ENCODE measurements around the gene OLIG2.

The OLIG2 gene

DNA sequence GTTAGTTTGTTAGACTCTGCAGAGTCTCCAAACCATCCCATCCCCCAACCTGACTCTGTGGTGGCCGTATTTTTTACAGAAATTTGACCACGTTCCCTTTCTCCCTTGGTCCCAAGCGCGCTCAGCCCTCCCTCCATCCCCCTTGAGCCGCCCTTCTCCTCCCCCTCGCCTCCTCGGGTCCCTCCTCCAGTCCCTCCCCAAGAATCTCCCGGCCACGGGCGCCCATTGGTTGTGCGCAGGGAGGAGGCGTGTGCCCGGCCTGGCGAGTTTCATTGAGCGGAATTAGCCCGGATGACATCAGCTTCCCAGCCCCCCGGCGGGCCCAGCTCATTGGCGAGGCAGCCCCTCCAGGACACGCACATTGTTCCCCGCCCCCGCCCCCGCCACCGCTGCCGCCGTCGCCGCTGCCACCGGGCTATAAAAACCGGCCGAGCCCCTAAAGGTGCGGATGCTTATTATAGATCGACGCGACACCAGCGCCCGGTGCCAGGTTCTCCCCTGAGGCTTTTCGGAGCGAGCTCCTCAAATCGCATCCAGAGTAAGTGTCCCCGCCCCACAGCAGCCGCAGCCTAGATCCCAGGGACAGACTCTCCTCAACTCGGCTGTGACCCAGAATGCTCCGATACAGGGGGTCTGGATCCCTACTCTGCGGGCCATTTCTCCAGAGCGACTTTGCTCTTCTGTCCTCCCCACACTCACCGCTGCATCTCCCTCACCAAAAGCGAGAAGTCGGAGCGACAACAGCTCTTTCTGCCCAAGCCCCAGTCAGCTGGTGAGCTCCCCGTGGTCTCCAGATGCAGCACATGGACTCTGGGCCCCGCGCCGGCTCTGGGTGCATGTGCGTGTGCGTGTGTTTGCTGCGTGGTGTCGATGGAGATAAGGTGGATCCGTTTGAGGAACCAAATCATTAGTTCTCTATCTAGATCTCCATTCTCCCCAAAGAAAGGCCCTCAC, at the start of gene OLIG2:
OLIG2 (plus strand) TSS at position 447 of the 954 bp plus-strand sequence. CDS start 928 bp downstream, outside the sequence.
- peak; percentile 52 to 59 for DNase-seq

DNA sequence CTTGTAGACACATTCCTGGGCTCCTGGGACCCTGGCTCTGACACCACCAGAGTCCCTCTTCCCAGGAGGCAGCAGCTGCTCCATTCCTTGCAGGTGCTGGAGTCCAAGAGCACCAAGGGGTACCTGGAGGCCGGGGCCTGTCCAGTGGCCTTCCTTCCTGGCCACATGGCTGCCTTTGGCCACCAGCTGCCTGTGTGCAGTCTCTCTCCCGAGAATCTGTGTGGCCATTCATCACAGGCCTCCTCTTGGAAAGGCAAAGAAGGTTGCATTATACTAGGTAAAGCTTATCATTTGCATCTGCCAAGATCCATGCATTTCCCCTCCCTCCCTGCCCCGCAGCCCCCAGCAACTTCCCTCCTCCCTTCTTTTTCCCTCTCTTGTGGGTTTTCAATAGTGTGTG, 48.9 kb upstream of the OLIG2 start:
- no peak for DNase-seq

DNA sequence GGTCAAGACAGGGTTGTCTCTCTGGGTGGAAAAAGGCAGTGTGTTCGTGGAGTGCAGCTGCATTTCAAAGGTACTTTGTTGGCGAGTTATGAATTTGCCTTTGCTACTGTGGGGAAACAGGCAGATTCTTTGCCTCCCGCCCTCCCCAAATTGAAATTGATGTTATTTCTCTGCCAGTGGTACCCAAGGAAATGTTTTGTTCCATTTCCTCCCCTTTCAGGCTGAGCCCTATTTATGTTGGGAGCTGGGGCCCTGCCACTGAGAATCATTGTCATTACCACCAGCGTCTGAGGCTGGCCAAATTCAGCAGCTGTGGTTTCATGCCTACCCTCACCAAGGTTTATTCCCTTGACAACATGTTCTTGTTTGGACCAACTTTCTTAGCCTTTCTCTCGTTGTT, 48.5 kb upstream of the OLIG2 start:
- DNase-seq, result no peak

DNA sequence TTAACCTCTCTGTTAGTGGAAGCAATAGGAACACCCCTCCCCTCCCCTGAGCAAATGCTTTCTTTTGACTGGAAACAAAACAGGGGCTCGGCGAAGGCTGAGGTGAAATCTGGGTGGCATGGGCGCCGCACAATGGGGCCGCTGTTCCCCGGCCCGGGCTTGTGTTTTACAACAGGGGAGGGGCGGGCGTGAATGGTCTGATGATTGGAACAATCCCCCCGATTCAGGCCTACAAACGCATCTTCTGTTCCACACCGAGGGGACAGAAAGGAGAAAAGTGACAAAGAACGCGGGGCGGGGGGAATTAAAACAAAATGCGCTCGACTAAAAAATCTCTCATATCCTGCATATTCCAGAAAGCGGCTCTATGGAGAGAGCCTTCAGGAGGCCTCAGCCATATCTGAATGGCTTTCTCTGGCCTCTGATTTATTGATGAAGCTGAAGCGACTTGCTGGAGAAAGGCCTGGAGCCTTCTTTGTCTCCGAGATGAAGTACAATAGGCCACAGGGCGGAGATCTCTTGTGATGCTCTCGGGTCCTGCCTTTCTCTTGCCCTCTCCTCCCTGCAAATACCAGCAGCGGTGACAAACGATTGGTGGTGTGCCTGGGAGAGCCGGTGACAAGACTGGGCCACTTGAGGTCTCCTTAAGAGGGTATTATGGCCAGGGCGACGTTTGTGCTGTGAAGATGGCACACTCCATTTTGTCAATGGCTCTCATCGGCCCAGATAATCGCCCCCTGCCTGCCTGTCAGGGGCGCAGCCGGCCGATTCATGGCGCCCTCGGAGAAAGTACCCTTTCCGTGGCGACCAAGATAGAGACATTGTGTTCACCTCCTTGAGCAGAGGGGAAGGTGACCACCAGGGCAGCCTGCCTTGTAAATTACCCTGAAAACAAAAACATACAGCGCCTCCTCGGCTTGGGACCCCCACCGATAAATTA, 47.1 kb upstream of the OLIG2 start:
- DNase-seq, result no peak

DNA sequence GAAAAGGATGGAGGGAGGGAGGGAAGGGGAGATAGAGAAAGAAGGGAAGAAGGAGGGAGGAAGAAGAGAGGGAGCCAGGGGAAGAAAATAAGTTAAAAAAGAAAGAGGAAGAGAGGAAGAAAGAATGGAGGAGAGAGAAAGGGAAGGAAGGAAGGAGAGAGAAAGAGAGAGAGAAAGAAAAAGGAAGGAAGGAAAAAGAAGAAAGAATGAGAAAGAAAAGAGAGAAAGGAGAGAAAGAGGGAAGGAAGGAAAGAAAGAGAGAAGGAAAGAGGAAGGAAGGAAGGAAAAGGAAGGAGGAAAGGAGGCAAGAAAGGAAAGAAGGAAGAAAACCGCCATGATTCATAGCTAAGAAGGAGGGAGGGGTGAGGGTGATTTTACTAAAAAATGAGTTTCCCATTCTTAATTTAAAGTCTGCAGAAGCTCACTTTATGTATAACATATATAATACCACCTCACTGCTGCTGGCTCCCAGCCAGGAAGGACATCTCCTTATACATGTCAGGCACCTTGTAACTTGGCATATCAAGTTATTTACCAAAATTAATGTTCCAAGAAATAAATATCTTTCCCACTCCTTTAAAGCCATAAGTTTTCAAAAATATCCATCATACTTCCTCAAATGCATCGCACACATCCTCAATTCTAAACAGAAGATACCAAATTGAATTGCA, 46.0 kb upstream of the OLIG2 start:
- DNase-seq, result no peak

DNA sequence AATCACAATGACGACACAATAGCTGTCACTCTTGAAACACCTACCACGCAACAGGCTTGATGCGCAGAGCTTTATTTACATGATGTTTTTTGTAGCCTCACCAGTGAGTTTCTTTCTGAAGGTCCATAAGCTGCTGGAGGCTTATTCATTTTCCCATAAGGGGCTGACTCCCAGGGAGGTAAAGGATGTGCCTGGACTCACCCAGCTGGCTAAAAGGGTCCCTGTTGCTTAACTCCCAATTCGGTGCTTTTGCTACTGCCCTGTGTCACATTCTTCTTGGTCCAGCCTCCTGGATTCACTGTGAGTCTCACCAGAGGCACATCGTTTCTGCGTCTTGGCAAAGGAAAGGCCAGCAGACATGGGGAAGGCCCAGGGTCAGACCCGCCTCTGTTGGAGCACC, 44.6 kb upstream of the OLIG2 start:
- DNase-seq, result no peak

DNA sequence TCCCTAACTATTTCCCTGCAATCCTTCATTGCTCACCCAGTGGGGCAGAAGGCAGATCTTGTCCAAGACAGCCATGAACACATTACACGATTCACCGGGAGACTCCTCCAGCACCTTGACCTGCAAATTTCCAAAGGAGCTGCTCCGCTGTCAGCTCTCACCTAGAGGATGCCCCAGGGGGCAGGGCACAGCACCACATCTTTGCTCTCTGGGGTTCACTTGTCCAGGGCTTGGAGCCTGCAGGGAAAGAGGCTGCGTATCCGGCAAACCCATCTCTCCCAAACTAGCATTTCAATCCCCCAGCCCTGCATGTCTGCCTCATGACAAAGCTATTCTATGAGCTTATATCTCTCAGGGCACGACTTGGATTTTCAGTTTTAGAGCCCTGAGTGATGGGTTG, 35.1 kb upstream of the OLIG2 start:
- no peak for DNase-seq

DNA sequence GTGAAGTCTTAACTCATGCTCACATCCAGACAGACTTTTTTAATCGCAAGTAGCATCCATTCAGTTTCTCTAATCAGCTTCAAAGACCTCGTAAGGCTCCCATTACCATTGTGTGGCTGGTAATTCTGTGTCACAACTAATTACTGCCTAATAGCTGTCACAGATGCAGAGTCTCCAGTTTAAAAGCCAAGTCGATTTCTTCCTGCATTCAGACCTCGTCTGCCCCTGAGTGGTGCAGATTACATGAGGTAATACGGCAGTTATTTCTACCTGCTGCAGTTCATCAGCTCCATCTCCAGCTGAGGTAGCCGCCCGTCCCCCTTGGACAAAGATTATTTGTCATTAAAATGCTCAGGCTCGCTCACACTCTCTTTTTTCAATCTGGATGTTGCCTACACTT, 34.4 kb upstream of the OLIG2 start:
- peak in 1 of 2 experiments; percentile 3 for DNase-seq

DNA sequence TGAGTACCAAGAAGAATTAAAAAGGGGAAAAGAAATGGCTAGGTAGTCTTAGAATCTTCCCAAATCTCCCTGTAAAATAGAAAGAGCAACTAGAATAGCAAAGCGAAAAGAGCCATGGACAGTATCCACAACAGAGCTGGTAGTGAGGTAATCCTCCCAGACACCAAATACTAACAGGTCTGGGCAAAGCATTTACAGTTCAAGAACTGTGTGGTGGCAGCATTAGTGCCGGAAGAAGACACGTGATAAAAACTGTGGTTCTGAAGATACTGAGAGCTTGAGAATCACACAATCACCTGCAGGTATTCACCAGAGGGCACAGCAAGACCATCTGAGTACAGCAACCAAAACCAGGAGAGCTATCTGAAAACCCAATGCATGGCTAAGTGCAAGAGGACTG, 31.8 kb upstream of the OLIG2 start:
- DNase-seq, result no peak

DNA sequence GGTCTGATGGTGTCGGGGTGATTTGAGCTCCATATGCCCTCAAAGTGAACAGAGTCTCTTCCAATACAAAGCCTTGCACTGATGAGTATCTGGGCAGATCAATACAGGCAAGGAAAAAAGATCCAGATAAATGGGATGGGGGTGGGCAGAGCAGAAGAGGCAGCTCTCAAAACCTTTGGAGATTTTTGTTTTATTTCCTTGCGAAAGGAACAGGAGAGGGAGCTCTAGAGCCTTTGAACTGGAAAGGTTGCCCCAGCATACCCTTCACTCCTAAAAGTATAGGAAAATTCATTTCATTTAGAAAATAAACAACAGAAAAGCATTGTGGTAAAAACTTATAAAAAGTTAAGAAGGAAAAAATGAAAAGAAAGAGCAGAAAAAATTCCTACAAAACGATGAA, 31.4 kb upstream of the OLIG2 start:
- no peak for DNase-seq

DNA sequence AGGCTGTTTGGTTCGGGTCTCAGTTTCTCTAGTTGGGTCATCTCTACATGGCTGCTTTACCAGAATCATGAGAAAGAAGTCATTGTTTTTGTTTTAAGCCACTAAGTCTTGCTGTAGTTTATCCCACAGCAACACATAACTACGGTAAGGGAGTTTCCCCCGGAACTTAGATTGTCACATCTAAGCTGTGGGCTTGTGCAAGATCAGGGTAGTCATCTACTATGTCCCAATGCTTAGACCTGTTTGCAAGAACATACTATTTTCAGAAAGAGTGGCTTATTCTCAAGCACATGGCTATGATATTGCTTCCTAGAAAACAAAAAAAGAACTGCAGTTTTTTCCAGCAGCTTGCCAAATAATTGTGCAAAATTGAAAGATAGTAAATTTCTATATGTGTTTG, 18.0 kb upstream of the OLIG2 start:
- DNase-seq, result no peak

DNA sequence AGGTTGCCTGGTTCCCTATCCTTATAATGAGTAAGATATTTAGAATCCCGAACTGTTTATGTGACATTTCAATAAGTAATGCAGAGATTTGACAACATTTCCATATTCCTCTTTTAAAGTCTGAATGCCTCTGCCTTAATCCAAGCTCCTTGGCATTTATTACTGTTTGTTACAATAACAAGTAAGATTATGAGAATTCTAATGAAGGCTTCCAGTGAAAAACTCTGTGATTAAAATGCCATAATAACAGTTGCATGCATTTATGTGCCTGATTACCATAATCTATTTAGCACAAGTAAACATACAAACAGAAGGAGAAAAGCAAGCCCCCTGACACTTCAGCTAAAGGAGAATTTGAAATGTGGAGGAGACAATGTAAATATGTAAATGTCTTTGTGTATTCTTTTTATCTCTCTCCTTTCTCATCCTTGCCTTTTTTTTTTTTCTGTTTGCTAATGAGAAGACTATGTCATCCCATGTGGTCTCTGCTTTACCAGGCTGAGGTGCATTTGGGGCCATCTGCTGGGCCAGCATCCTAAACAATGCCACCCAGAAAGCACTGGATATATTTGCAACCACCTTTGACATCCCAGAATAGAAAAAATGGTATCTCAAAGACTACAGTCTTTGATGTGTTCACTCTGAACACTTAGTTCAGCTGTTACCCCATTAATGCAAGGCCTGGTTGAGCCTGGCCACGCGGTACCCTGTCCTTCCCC, 17.2 kb upstream of the OLIG2 start:
- no peak for DNase-seq

DNA sequence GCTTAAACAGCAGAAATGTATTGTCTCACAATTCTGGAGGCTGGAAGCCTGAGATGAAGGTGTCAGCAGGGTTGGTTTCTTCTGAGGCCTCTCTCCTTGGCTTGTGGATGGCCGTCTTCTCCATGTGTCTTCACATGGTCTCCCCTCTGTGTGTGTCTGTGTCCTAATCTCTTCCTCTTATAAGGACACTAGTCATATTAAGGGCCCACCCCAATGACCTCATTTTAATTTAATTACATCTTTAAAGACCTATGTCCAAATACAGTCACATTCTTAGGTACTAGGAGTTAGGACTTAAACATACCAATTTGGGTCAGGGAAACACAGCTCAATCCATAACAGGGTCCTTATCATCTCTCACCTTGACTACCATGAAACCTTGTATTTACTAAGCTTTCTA, 14.8 kb upstream of the OLIG2 start:
- no peak for DNase-seq

DNA sequence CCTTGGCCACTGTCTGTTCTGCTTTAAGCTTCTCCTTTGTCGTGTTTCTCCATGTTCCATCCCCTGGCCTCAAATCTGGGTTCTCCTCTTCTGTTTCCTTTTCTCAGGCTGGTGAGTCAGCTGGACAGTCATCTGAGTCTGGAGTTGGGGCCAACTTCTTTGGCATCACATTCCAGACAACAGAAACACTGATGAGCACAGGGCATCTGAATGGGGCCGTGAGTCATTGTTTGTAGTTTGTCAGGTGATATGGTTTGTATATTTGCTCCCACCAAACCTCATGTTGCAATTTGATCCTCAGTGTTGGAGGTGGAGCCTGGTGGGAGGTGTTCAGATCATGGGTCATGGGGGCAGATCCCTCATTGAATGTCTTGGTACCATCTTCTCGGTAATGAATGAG, 14.3 kb upstream of the OLIG2 start:
- no peak for DNase-seq

DNA sequence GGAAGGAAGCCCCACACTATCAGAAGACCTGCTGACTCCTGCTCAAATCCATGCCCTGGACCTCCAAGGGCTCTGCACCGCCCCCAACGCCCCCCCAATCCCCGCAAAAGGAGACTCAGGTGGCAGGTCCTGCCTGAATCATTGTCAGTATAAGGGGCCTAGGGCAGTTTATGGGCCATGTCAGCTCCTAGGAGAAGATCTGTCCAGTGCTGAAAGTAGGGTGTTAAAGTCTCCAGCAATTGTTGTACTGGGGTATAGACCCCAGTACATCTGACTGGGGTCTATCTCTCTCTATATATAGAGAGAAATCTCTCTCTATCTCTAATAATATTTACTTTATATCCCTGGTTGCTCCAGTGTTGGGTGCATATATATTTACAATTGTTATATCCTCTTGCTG, 12.1 kb upstream of the OLIG2 start:
- no peak for DNase-seq

DNA sequence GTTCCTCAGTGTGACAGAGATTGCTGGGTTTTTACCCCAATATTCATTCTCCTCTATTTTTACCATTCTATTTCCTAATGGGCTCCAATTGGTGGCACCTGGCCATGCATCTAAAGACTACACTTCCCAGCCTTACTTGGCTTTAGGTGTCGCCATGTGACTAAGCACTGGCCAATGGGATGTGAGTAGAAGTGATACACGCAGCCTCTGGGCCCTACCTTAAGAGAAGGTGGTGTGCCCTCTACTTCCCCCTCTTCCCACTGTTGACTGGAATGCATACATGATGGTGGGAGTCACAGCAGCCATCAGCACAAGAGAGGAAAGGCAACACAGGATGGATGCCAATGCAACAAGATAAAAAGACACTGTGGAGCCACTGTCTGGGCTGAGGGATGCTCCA, 11.4 kb upstream of the OLIG2 start:
- no peak for DNase-seq

DNA sequence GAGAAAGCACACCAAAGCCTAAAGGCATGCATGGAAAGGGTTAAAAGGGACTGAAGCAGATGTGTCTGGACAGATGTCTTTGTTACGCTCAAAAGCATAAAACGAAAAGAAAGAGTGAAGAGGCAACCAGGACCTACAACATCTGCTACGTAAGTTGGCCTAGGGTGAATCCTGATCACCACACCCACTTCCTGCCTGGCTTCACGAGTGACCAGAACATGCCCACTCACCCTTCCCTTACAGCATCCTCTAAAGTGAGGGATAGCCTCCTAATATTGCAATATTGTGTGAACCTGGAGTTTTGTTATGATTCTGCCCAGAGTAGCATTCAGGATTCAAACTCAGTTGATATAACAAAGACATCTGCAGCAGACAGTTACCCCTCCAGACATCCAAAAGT, 10.6 kb upstream of the OLIG2 start:
- DNase-seq, result no peak

DNA sequence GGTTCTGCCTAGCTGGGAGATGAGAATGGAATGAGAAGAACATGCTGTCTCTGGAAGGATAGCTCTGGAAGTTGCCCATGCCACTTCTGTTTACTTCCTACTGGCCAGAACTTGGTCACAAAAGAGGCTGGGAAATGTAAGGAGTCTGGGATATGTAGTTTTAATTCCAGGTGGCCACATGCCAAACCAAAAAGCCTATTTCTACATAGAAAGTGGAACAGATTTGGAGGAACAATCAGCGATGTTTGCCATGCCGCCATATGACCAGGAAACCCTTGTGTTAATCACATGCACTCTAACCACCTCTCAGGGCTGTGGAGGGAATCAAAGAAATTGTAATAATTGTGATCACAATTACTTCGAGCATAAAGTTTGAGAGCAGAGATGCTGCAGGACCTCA, 10.0 kb upstream of the OLIG2 start:
- no peak for DNase-seq

DNA sequence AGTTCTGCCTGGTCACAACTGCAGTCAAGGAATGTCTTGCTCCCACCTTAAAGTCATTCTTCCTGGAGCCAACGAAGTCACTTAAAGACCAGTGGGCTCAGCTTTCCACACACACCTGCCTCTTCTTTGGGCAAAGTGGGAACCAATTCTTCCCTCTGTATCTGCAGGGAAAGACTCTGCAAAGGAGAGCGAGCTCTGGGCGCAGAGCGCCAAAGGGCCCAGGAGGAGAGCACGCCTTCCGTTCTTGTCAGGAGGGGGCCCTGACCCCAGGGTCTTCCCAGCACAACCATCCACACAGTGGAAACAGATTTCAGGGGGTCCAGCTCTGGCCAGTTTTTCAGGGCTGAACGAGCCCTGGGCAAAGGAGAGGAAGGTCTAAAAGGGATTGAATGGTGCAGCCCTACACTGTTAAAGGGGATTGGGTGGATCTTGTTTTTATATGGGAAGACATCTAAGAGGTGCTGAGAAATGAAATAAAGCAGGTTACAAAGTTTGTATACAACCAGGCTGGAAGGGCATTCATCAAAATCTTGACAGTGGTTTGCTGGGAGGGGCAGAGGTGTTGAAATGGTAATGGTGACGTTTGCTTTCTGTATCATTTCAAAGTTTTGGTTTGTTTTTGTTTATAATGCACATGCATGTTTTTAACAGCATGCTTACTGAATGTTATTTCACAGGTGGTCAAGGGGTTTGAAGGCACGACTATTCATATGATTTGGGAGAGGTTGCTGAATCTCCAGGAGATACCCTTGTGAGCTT, 6.8 kb upstream of the OLIG2 start:
- no peak for DNase-seq

DNA sequence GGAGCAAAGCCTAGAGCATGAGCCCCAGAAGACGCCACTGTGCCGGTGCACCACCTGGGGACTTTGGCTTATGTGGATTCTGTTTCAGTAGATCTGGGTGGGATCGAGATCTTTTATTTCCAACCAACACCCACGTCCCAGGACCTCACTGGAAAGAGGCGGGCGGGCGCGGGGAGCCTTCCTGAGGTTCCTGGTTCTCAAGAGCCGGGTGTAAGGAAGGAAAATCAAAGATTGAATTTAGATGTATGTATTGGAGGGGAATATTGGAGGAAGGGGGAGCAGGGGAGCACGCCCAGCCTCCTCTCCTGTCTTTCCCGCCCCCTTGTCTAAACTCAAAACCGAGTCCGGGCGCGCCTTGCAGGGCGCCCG, 6.2 kb upstream of the OLIG2 start:
- DNase-seq, result no peak

DNA sequence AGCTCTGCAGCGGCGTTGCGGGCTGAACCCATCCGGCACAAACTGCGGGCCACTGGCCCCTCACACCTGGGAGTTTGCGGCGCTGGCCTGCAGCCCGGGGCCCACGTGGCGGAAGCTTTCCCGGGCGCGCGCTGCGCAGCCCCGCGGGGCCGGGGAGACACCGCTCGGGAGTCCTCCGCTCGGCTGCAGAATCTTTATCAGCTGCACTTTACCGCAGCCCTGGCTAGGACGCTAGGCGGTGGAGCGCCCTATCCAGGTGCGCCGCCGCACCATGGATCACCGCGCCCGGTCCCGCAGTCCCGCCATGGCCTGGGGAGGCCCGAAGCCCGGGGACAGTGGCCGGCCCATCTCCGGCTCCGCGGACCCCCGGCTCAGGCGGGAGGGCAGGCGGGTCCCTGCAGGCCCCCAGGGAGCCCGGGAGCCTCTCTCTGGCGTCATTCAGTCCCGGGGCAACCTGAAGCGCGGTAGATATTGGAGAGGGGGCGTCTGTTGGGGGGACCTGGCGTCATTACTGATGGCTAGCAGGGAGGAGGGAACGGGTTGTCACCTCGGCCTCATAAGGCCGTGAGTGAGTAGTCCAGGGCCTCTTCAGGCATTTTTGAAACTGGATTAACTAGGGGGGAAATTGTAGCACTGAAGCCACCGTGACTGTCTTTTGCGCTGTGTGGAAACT, 5.7 kb upstream of the OLIG2 start:
- DNase-seq, result peak in 1 of 2 experiments; percentile 13
